GM20000 (cell line): ENCODE measurements around the gene AOPEP.

Experiments used
- DNase-seq: peaks from one replicate; pipeline ENCODE4 v3.0.0; 2012; ENCODE audit warnings: low spot score
- TF ChIP-seq, protein P1 (sequence below): IDR thresholded peaks from 2 replicates; pipeline ENCODE4 v1.5.1; 2012; ENCODE audit warnings: mild to moderate bottlenecking, control low read depth; ENCODE audit errors: extremely low read depth, missing control alignments

The AOPEP gene

DNA sequence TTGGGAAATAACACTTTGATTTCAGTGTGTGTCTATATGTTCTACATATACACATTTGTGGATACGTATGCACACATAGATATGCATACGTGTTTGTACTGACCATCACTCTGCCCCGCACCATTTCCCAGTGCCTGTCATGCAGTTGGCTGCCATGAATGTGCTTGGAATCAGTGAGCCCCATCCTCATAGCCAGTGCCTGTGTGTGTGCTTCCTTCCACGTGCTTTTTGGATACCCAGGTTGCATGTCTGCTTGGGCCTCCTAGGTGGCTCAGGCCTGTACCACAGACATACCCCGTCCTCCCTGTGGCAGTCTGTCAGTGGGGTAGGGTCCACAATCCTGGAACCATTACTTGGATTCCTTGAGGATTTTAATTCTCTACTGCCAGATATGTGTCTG lies 347.4 kb downstream of the AOPEP start:
- TF ChIP-seq, protein P1, sequence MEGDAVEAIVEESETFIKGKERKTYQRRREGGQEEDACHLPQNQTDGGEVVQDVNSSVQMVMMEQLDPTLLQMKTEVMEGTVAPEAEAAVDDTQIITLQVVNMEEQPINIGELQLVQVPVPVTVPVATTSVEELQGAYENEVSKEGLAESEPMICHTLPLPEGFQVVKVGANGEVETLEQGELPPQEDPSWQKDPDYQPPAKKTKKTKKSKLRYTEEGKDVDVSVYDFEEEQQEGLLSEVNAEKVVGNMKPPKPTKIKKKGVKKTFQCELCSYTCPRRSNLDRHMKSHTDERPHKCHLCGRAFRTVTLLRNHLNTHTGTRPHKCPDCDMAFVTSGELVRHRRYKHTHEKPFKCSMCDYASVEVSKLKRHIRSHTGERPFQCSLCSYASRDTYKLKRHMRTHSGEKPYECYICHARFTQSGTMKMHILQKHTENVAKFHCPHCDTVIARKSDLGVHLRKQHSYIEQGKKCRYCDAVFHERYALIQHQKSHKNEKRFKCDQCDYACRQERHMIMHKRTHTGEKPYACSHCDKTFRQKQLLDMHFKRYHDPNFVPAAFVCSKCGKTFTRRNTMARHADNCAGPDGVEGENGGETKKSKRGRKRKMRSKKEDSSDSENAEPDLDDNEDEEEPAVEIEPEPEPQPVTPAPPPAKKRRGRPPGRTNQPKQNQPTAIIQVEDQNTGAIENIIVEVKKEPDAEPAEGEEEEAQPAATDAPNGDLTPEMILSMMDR: no peak
- DNase-seq: no peak

- no peak for DNase-seq
Observed at GRCh38 chr9:95074632-95075031, 348.1 kb downstream of the AOPEP start.

DNA sequence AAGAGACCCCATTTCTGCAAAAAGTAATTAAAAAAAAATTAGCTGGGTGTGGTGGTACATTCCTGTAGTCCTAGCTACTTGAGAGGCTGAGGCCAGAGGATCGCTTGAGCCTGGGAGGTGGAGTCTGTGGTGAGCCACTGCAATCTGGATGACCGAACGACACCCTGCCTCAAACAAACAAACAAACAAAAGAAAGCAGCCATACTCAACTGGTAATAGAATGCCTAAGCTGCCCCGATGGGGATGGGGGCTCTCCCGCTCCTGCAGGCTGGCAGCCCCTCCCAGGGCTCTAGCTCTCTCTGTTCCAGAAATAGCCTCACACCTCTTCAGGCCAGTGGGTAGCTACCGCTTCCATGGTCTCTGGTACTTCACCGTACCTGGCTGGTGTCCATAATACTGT lies 349.2 kb downstream of the AOPEP start:
- TF ChIP-seq, protein P1: no peak
- DNase-seq: no peak

More at GRCh38 chr9:95074632-95075031, 348.1 kb downstream of the AOPEP start:
- TF ChIP-seq, protein P1: no peak

GRCh38 chr9:95076696-95077052 lies 350.2 kb downstream of the AOPEP start:
- DNase-seq: no peak
- TF ChIP-seq, protein P1: no peak

GRCh38 chr9:95077053-95077765 lies 350.7 kb downstream of the AOPEP start:
- no peak for DNase-seq
- TF ChIP-seq, protein P1: no peak

GRCh38 chr9:95077766-95078370 lies 351.4 kb downstream of the AOPEP start:
- no peak for DNase-seq
- TF ChIP-seq, protein P1: no peak

- TF ChIP-seq, protein P1: no peak
- DNase-seq: no peak
Observed at GRCh38 chr9:95078511-95078910, 352.0 kb downstream of the AOPEP start.
